ENCODE data around the gene GTF2IRD1. TPM values are rescaled to one million over a fixed set of nuclear protein-coding genes. Genes with fewer than 3 reads are reported as not detected.
A peak's percentile ranks its signal among the peaks of the same experiment; 100 is the strongest.

GTF2IRD1 gene
- total and polyA plus RNA-seq, 8 donors = 7.1 to 15.9 (median 9.9) TPM

DNA sequence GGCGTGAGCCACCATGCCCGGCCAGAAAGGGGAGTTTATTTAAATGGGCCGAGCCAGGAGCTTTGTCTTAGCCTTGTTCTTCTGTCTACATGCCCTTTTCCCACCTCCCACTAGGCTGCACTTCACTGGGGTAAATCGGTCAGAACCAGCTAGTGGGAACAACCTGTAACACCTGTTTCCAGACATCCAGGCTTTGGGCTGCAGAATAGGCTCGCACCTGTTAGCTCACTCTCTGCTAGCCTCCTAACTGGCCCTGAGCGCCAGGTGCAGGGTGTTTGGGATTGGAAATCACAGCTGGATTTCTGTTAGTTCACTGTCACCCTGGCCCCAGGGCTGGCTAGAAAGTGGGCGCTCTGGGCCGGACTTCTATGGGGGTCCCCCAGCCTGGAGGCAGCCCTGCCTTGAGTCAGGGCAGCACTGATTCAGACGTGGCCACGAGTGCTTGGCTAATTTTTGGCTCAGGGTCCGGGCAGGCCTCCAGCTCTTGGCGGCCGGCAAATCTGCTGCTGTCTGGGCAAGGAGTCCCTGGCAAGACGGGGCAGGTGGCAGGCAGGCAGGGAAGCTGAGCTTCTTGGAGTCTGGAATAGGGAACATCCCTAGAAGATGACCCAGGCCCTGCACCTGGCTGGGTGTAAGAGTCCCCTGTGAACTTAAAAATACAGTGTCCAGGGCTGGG lies 48.6 kb downstream of the GTF2IRD1 start:
- H3K36me3 ChIP-seq = no peaks in the 10 kb centered on the region
- no peaks in the 10 kb centered on the region for H3K9me3 ChIP-seq
- FAIRE-seq (no peak), DNase-seq (peak; percentile 73 to 93 (median 84)), ATAC-seq (peak; percentile 77 to 82 (median 80))
- 19 to 20% methylated on average over 14 of the region's 14 CpGs for WGBS, 2 donors
- TF ChIP-seq, protein P1, sequence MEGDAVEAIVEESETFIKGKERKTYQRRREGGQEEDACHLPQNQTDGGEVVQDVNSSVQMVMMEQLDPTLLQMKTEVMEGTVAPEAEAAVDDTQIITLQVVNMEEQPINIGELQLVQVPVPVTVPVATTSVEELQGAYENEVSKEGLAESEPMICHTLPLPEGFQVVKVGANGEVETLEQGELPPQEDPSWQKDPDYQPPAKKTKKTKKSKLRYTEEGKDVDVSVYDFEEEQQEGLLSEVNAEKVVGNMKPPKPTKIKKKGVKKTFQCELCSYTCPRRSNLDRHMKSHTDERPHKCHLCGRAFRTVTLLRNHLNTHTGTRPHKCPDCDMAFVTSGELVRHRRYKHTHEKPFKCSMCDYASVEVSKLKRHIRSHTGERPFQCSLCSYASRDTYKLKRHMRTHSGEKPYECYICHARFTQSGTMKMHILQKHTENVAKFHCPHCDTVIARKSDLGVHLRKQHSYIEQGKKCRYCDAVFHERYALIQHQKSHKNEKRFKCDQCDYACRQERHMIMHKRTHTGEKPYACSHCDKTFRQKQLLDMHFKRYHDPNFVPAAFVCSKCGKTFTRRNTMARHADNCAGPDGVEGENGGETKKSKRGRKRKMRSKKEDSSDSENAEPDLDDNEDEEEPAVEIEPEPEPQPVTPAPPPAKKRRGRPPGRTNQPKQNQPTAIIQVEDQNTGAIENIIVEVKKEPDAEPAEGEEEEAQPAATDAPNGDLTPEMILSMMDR (IDR thresholded peaks at IDR 0.05) = no peak
- H3K4me3 ChIP-seq = no peak overlapping the region
- H3K4me1 ChIP-seq = peaks cover 7 to 24% (median 19%) of the 10 kb centered on the region in 3 donors
- peak overlapping the region; percentile 41 to 79 (median 66) for H3K27ac ChIP-seq
- H3K27me3 ChIP-seq = no peaks in the 10 kb centered on the region
- intact Hi-C loops (cut with DNase I) = no loop called here

DNA sequence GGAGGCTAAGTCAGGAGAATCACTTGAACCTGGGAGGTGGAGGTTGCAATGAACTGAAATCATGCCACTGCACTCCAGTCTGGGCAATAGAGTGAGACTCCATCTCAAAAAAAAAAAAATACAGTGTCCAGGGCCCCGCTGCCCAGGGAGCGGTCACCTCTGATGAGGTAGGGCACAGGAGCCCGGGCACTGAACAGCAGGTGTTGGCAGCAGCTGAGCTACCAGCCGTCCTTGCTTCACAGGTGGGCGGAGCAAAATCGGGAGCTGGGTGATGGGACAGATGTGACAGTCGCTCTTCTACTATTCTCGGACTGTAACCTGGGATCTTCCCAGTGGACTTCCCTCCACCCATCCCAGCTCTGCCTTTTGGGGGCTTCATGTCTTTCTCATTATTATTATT lies 49.4 kb downstream of the GTF2IRD1 start:
- ATAC-seq (peak; percentile 66 to 75 (median 70)), FAIRE-seq (no peak), DNase-seq (peak; percentile 58 to 88 (median 72))
- WGBS, 2 donors = 35 to 43% methylated on average over 8 of the region's 8 CpGs
- no peak overlapping the region for H3K4me3 ChIP-seq
- H3K27ac ChIP-seq = peak overlapping the region in 2 of 4 donors; percentile 41 to 79
- TF ChIP-seq, protein P1 (IDR thresholded peaks at IDR 0.05) = no peak
- peaks cover 7 to 24% (median 19%) of the 10 kb centered on the region in 3 donors for H3K4me1 ChIP-seq
- H3K27me3 ChIP-seq = no peaks in the 10 kb centered on the region
- intact Hi-C loops (cut with DNase I) = no loop called here
- H3K9me3 ChIP-seq = no peaks in the 10 kb centered on the region
- H3K36me3 ChIP-seq = no peaks in the 10 kb centered on the region

- no peak overlapping the region for H3K27ac ChIP-seq
Measured at GRCh38 chr7:74503943-74504342, 50.2 kb downstream of the GTF2IRD1 start.

DNA sequence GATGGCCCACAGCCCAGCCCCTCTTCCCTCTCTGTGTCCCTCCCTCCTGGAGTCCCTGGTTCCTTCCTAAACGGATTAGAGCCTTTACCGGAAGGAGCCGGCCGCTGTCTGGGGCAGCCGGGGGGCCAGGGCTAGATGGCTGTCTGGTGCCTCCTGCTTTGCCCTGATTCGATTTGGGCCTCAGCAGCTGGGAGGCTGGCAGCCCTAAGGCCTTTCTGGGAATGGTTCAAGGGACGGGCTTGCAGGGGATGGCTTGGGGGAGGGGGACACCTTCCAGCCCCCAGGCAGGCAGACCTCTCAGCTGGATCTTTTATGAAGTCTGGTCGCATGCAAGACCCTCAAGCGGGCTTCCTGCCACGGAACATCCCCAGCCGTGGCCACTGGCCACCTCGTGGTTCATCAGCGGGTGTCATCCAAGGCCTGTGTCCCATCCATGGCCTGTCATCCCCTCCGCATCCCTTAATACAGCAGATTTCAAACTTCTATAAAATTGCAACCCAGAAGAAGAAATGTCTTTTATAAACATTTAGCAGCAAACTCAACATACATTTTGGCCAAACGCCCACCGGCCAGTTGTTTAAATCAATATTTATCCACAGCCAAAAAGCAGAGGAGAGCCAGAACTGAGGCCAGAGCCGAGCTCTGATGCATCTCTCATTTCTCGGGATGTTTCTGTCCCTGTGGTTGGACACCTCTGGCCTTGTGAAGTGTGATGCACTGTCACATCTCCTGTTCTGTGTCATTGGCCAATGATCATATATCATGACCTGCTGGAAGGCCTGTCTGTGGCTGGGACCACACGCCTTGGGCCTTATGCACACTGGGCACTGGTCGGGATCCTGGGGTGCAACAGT lies 52.0 kb downstream of the GTF2IRD1 start:
- WGBS, 2 donors = 78% methylated on average over 20 of the region's 20 CpGs
- Histone ChIP-seq H3K27me3 (no peaks in the 10 kb centered on the region), H3K4me1 (peaks cover 7 to 22% (median 19%) of the 10 kb centered on the region in 3 donors), H3K27ac (no peak overlapping the region), H3K9me3 (no peaks in the 10 kb centered on the region), H3K36me3 (no peaks in the 10 kb centered on the region), H3K4me3 (no peak overlapping the region)
- intact Hi-C loops (cut with DNase I) = no loop called here
- no peak for ATAC-seq
- peak in 1 of 6 donors; percentile 28 for DNase-seq
- TF ChIP-seq, protein P1 (IDR thresholded peaks at IDR 0.05) = no peak
- FAIRE-seq = no peak

More at GRCh38 chr7:74503943-74504342, 50.2 kb downstream of the GTF2IRD1 start:
- no peaks in the 10 kb centered on the region for H3K9me3 ChIP-seq
- TF ChIP-seq, protein P1 (IDR thresholded peaks at IDR 0.05) = no peak
- no peak for DNase-seq
- FAIRE-seq = no peak
- WGBS, 2 donors = 96 to 98% methylated on average over 8 of the region's 8 CpGs
- H3K4me3 ChIP-seq = no peak overlapping the region
- H3K36me3 ChIP-seq = no peaks in the 10 kb centered on the region
- intact Hi-C loops (cut with DNase I) = no loop called here
- ATAC-seq = no peak
- peaks cover 7 to 24% (median 19%) of the 10 kb centered on the region in 3 donors for H3K4me1 ChIP-seq
- H3K27me3 ChIP-seq = no peaks in the 10 kb centered on the region
